H1 (cell line): Measurements from ENCODE around the gene APOBEC3H. TPM values are rescaled to one million over a fixed set of nuclear protein-coding genes. Genes with fewer than 3 reads are reported as not detected.
A peak's percentile ranks its signal among the peaks of the same experiment; 100 is the strongest.

ENCODE experiments used
- CTCF ChIA-PET: fragments of 300-600 bp; sonication (Branson Sonifier 250); formaldehyde crosslinking; loops from one replicate; lab custom pipeline; 2021; ENCODE audit not compliant: partially characterized antibody; lab: Charles Lee
- POLR2A ChIA-PET: fragments of 300-600 bp; sonication (Branson Sonifier 250); formaldehyde crosslinking; loops from one replicate; lab custom pipeline; 2021; ENCODE audit warnings: inconsistent platforms; ENCODE audit not compliant: partially characterized antibody; lab: Charles Lee
- DNase-seq, 2 experiments: peaks; one replicate each; pipeline versions ENCODE4 v3.0.0 to v3.0.0-alpha.2; 2010 to 2022; ENCODE audit warnings: low spot score in 2 of 2, low read depth in 1 of 2, mixed read lengths in 1 of 2
- FAIRE-seq: peaks from 2 replicates; lab custom pipeline; 2011; peaks lifted over from hg19 to GRCh38; lab: Jason Lieb, UNC
- H2AFZ ChIP-seq: 2 replicates; pipeline ENCODE4 v1.8.1; 2012; ENCODE audit warnings: low read length, inconsistent platforms
- H2AK5ac ChIP-seq: 2 replicates; pipeline ENCODE4 v1.6.1; 2013; ENCODE audit warnings: low read depth, low read length
- H2BK120ac ChIP-seq: replicated peaks from 2 replicates; pipeline ENCODE3; 2013; ENCODE audit warnings: low read depth, low read length, inconsistent platforms
- H2BK12ac ChIP-seq: 2 replicates; pipeline ENCODE4 v1.6.1; 2013; ENCODE audit warnings: low read depth, low read length
- H2BK15ac ChIP-seq: 2 replicates; pipeline ENCODE4 v1.6.1; 2013; ENCODE audit warnings: low read length
- H2BK20ac ChIP-seq: 2 replicates; pipeline ENCODE4 v1.6.1; 2013; ENCODE audit warnings: low read length
- H2BK5ac ChIP-seq: 2 replicates; pipeline ENCODE4 v1.6.1; 2013; ENCODE audit warnings: low read depth, low read length
- H3K14ac ChIP-seq: 2 replicates; pipeline ENCODE4 v1.6.1; 2013; ENCODE audit warnings: inconsistent platforms; ENCODE audit not compliant: insufficient read length
- H3K18ac ChIP-seq: 2 replicates; pipeline ENCODE4 v1.6.1; 2013; ENCODE audit warnings: low read length; ENCODE audit errors: extremely low read depth
- H3K23ac ChIP-seq: 2 replicates; pipeline ENCODE4 v1.6.1; 2013; ENCODE audit warnings: inconsistent platforms; ENCODE audit not compliant: insufficient read length
- H3K23me2 ChIP-seq: 2 replicates; pipeline ENCODE4 v1.6.1; 2013; ENCODE audit warnings: low read depth, low read length
- H3K27ac ChIP-seq: 2 replicates; pipeline ENCODE4 v1.6.1; 2011; ENCODE audit warnings: low read depth, low read length, inconsistent platforms
- H3K27me3 ChIP-seq, 4 experiments: replicated peaks in 1 of 4; 1 replicate in 1 of 4; 2 replicates in 3 of 4; pipeline versions ENCODE4 v1.6.1 to v1.8.1; 2011 to 2013; ENCODE audit warnings: low read length in 3 of 4, mild to moderate bottlenecking in 3 of 4, inconsistent platforms in 2 of 4, mixed read lengths in 2 of 4, moderate library complexity in 1 of 4; ENCODE audit not compliant: control insufficient read depth in 3 of 4, insufficient read depth in 3 of 4; ENCODE audit errors: extremely low read depth in 1 of 4
- H3K36me3 ChIP-seq, 4 experiments: 2 replicates each; pipeline versions ENCODE4 v1.6.1 to v1.8.1; 2011 to 2013; ENCODE audit warnings: mild to moderate bottlenecking in 4 of 4, low read length in 3 of 4, moderate library complexity in 2 of 4, control low read depth in 1 of 4, inconsistent platforms in 1 of 4; ENCODE audit not compliant: insufficient read depth in 4 of 4, control insufficient read depth in 2 of 4
- H3K4ac ChIP-seq: replicated peaks from 2 replicates; pipeline ENCODE3; 2013; ENCODE audit warnings: low read length, low read depth, mixed read lengths, inconsistent platforms; ENCODE audit not compliant: insufficient read length
- H3K4me1 ChIP-seq, 4 experiments: replicated peaks in 1 of 4; 1 replicate in 1 of 4; 2 replicates in 3 of 4; pipeline versions ENCODE4 v1.6.1 to v1.8.1; 2011 to 2013; ENCODE audit warnings: low read length in 3 of 4, inconsistent platforms in 2 of 4, mixed read lengths in 1 of 4; ENCODE audit not compliant: insufficient read depth in 4 of 4, control insufficient read depth in 3 of 4
- H3K4me2 ChIP-seq, 2 experiments: 2 replicates each; pipeline versions ENCODE4 v1.6.1 to v1.8.1; 2011 to 2013; ENCODE audit warnings: low read depth in 2 of 2, low read length in 2 of 2, control low read depth in 1 of 2, inconsistent platforms in 1 of 2, mild to moderate bottlenecking in 1 of 2; ENCODE audit not compliant: insufficient read depth in 1 of 2
- H3K4me3 ChIP-seq, 4 experiments: fragments of 200-600, 300-600 bp in 1 of 4; sonication (generic), shearing (Covaris generic), sonication (Bioruptor Twin) in 1 of 4; 2 replicates each; pipeline versions ENCODE4 v1.5.1 to v1.8.1; 2011 to 2016; ENCODE audit warnings: low read length in 4 of 4, low read depth in 3 of 4, control low read depth in 2 of 4, inconsistent platforms in 2 of 4, mild to moderate bottlenecking in 2 of 4, mixed read lengths in 1 of 4, moderate library complexity in 1 of 4; ENCODE audit not compliant: insufficient read depth in 2 of 4; ENCODE audit errors: extremely low read depth in 1 of 4
- H3K56ac ChIP-seq: replicated peaks from 2 replicates; pipeline ENCODE3; 2013; ENCODE audit warnings: low read depth, mild to moderate bottlenecking, mixed read lengths, low read length, inconsistent platforms; ENCODE audit not compliant: insufficient read length
- H3K79me1 ChIP-seq: 2 replicates; pipeline ENCODE4 v1.6.1; 2013; ENCODE audit warnings: low read depth, low read length, control low read depth
- H3K79me2 ChIP-seq, 2 experiments: 2 replicates each; pipeline versions ENCODE4 v1.6.1 to v1.8.1; 2012 to 2013; ENCODE audit warnings: low read length in 2 of 2, mild to moderate bottlenecking in 2 of 2, inconsistent platforms in 1 of 2; ENCODE audit not compliant: insufficient read depth in 2 of 2, control insufficient read depth in 1 of 2
- H3K9ac ChIP-seq, 4 experiments: replicated peaks in 1 of 4; 1 replicate in 1 of 4; 2 replicates in 3 of 4; pipeline versions ENCODE4 v1.6.1 to v1.8.1; 2011 to 2013; ENCODE audit warnings: low read depth in 3 of 4, low read length in 3 of 4, control low read depth in 2 of 4, mild to moderate bottlenecking in 2 of 4, moderate library complexity in 2 of 4, inconsistent platforms in 1 of 4; ENCODE audit errors: extremely low read depth in 1 of 4
- H3K9me3 ChIP-seq, 2 experiments: 2 replicates each; pipeline versions ENCODE4 v1.6.1 to v1.8.1; 2012 to 2013; ENCODE audit warnings: mild to moderate bottlenecking in 2 of 2, moderate library complexity in 2 of 2, control low read depth in 1 of 2, inconsistent platforms in 1 of 2, low read depth in 1 of 2, low read length in 1 of 2, mixed read lengths in 1 of 2; ENCODE audit not compliant: insufficient read depth in 2 of 2
- H4K20me1 ChIP-seq, 2 experiments: replicated peaks in 1 of 2; 2 replicates each; pipeline versions ENCODE3 to v1.8.1; 2011 to 2013; ENCODE audit warnings: inconsistent platforms in 2 of 2, low read length in 2 of 2, mild to moderate bottlenecking in 1 of 2; ENCODE audit not compliant: insufficient read depth in 2 of 2, control insufficient read depth in 1 of 2
- H4K5ac ChIP-seq: 2 replicates; pipeline ENCODE4 v1.6.1; 2013; ENCODE audit warnings: low read length, low read depth, mixed read lengths, inconsistent platforms; ENCODE audit not compliant: insufficient read length
- H4K8ac ChIP-seq: 2 replicates; pipeline ENCODE4 v1.8.0; 2013; ENCODE audit warnings: mild to moderate bottlenecking, moderate library complexity, low read length, inconsistent platforms; ENCODE audit not compliant: insufficient read depth; ENCODE audit errors: extremely low read depth
- H4K91ac ChIP-seq: replicated peaks from 2 replicates; pipeline ENCODE3; 2013; ENCODE audit warnings: low read length, mixed read lengths, inconsistent platforms; ENCODE audit not compliant: insufficient read length
- SP1 ChIP-seq: IDR thresholded peaks from 2 replicates; pipeline ENCODE4 v1.6.1; 2011; ENCODE audit warnings: low read depth, low read length
- WGBS, 2 experiments: shearing (Covaris generic) in 1 of 2; methylation state at CpG; one replicate each; pipeline versions ENCODE4 v1.1.6 to v1.1.7; 2013 to 2015; ENCODE audit warnings: low lambda C conversion rate in 2 of 2, mixed read lengths in 2 of 2, inconsistent platforms in 1 of 2, low coverage in 1 of 2, missing lambda C conversion rate in 1 of 2; ENCODE audit not compliant: insufficient replicate concordance in 2 of 2, insufficient coverage in 1 of 2, insufficient read length in 1 of 2; ENCODE audit errors: extremely low coverage in 1 of 2, missing lambda C conversion rate in 1 of 2; 5-methylcytosine and 5-hydroxymethylcytosine counted together
- polyA plus RNA-seq, 7 experiments: library from polyadenylated mRNA; depleted of rRNA in 3 of 7; stranded (reverse) in 5 of 7; unstranded in 2 of 7; fragments of >200 nt in 5 of 7; fragments of 200-250 nt in 2 of 7; gene quantifications; 1 replicate in 5 of 7; 2 replicates in 1 of 7; 4 replicates in 1 of 7; pipeline versions ENCODE4 v1.2.1 to v1.2.3, GENCODE V29; 2011 to 2013; ENCODE audit warnings: missing spikeins in 2 of 7, mixed read lengths in 2 of 7
- total RNA-seq: library from RNA; stranded (reverse); fragmentation: NEBNext Ultra II Directional; extraction: Animal tissue kit (Norgen Biotek cat#: 25700); gene quantifications from 2 replicates; pipeline ENCODE4 v1.2.1, GENCODE V29; 2021

The APOBEC3H gene
- total and polyA plus RNA-seq, 2 of the 8 experiments (the other 6 are each of a cell fraction or from before 2014, with no cell fraction given) = 0.47 to 0.56 TPM

DNA sequence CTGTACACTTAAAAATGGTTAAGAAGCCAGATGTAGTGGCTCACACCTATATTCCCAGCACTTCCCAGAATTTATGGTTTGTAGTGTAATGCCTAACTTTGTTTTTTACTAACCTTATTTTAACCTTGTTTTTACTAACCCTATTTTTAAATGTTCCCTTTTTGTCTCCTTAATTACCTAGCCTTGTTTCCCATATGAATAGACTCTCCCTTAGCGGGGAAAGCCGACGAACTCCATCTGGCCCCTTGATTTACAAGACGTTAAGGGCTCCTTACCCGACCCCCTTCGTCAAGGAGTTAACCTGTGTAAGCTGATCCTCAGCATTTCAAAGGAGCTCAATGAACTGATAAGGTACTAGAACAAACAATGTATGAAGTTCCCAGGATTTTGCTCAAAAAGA, 17.1 kb downstream of the APOBEC3H start:
- no peak overlapping the region for H2AFZ ChIP-seq
- peak overlapping the region in 1 of 4 experiments; percentile 40; a peak in 1 of 8 replicates for H3K4me3 ChIP-seq
- no peak overlapping the region for H4K91ac ChIP-seq
- no peaks in the 10 kb centered on the region; the same call in 1 of the 2 replicates for H3K23me2 ChIP-seq
- no peaks in the 10 kb centered on the region; a peak in 1 of 7 replicates for H3K27me3 ChIP-seq
- ChIA-PET CTCF (interaction anchor here (0.9 to 2.4 kb wide), 7 partner anchors 15 to 197 kb away, joined by 3 to 10 read pairs (median 4); no protein-coding TSS in a partner anchor), POLR2A (interaction anchor here (0.7 to 1.0 kb wide), 3 partner anchors 11 to 246 kb away, joined by 3 read pairs; no protein-coding TSS in a partner anchor)
- no peak overlapping the region for H3K4ac ChIP-seq
- H2BK15ac ChIP-seq = no peak overlapping the region
- no peak overlapping the region for H2BK20ac ChIP-seq
- H3K9ac ChIP-seq = no peak overlapping the region
- DNase-seq (peak in 1 of 2 experiments; percentile 49), FAIRE-seq (peak; percentile 87)
- no peak overlapping the region for H3K56ac ChIP-seq
- H3K23ac ChIP-seq = no peak overlapping the region
- no peak overlapping the region for H3K18ac ChIP-seq
- no peak overlapping the region for H4K8ac ChIP-seq
- no peaks in the 10 kb centered on the region for H3K36me3 ChIP-seq
- no peak overlapping the region for H2BK12ac ChIP-seq
- no peak overlapping the region for H3K14ac ChIP-seq
- 3% methylated on average over 6 of the region's 6 CpGs; no CpG with 5 or more reads in 1 of the 2 experiments for WGBS, 2 experiments
- H2BK120ac ChIP-seq = no peak overlapping the region
- no peaks in the 10 kb centered on the region for H3K79me2 ChIP-seq
- peaks cover 4 to 19% (median 9%) of the 10 kb centered on the region in 4 experiments; a peak in 4 of 7 replicates for H3K4me1 ChIP-seq
- peak overlapping the region; percentile 29 to 36 for H3K4me2 ChIP-seq
- no peak overlapping the region for H2BK5ac ChIP-seq
- H3K9me3 ChIP-seq = no peaks in the 10 kb centered on the region
- H3K27ac ChIP-seq = no peak overlapping the region
- H4K20me1 ChIP-seq = no peaks in the 10 kb centered on the region
- no peak overlapping the region for H4K5ac ChIP-seq
- peak overlapping the region; percentile 14; the same call in 1 of the 2 replicates for H2AK5ac ChIP-seq
- H3K79me1 ChIP-seq = no peaks in the 10 kb centered on the region
- TF ChIP-seq SP1 = no peak
